ENCODE measurements around the gene PDGFC. TPM values are rescaled to one million over a fixed set of nuclear protein-coding genes. Genes with fewer than 3 reads are reported as not detected.

The PDGFC gene
- polyA plus RNA-seq, 1 donor (not counting 4 experiments of a cell fraction or from before 2014, with no cell fraction given) = 29.7 TPM

DNA sequence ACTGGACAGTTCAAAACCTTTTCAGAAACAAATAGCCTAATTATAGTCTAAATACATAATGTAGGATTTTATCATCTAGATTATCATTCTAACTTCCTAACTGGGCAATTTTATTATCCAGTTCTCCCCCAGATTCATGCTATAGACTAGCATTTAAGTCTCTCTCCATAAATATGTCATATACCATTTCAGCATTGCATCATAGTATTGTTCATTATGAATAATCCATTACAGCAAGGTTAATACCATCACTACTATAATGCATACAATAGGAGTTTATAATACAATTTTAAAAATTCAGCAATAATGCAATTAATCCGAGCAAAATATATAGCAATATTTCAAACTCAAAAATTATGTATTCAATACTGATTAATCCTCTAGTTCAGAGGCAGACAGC, 77.4 kb downstream of the PDGFC start:
- Histone ChIP-seq H3K4me3 (ENCODE audit: control insufficient read depth in 2 of 3, extremely low read depth in 1 of 3, insufficient read depth in 2 of 3, low read depth in 1 of 3, low read length in 3 of 3) (no peak overlapping the region), H3K79me2 (ENCODE audit: control insufficient read depth, insufficient read depth, low read length) (peaks cover 35% of the 10 kb centered on the region), H3K36me3 (ENCODE audit: control insufficient read depth in 2 of 2, extremely low read depth in 1 of 2, insufficient read depth in 2 of 2, low read length in 2 of 2) (no peaks in the 10 kb centered on the region), H3K4me1 (ENCODE audit: control insufficient read depth, extremely low read depth, insufficient read depth, low read length) (peaks cover 18% of the 10 kb centered on the region), H3K4me2 (ENCODE audit: control insufficient read depth, extremely low read depth, insufficient read depth, low read depth, low read length) (no peak overlapping the region), H3K27ac (ENCODE audit: control insufficient read depth, insufficient read depth, low read length) (no peak overlapping the region), H2AFZ (ENCODE audit: control insufficient read depth, low read length) (no peak overlapping the region), H3K27me3 (ENCODE audit: control insufficient read depth, extremely low read depth, insufficient read depth, low read length) (no peaks in the 10 kb centered on the region), H3K9me3 (ENCODE audit: control insufficient read depth, low read depth, low read length) (no peaks in the 10 kb centered on the region), H4K20me1 (ENCODE audit: control insufficient read depth, extremely low read depth, insufficient read depth, low read length) (no peaks in the 10 kb centered on the region), H3K9me1 (ENCODE audit: control insufficient read depth, extremely low read depth, insufficient read depth, low read length) (no peaks in the 10 kb centered on the region), H3K9ac (ENCODE audit: control insufficient read depth, extremely low read depth, insufficient read depth, low read length) (no peak overlapping the region)
- dilution Hi-C loops (cut with MboI; ENCODE audit: extremely low pct_ligation_motif_present, low sequenced_read_pairs) = no loop called here
- no peak for DNase-seq (ENCODE audit: low read depth, low spot score)
- TF ChIP-seq, protein P1, sequence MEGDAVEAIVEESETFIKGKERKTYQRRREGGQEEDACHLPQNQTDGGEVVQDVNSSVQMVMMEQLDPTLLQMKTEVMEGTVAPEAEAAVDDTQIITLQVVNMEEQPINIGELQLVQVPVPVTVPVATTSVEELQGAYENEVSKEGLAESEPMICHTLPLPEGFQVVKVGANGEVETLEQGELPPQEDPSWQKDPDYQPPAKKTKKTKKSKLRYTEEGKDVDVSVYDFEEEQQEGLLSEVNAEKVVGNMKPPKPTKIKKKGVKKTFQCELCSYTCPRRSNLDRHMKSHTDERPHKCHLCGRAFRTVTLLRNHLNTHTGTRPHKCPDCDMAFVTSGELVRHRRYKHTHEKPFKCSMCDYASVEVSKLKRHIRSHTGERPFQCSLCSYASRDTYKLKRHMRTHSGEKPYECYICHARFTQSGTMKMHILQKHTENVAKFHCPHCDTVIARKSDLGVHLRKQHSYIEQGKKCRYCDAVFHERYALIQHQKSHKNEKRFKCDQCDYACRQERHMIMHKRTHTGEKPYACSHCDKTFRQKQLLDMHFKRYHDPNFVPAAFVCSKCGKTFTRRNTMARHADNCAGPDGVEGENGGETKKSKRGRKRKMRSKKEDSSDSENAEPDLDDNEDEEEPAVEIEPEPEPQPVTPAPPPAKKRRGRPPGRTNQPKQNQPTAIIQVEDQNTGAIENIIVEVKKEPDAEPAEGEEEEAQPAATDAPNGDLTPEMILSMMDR (optimal IDR thresholded peaks at IDR 0.05 in 1 of 3, IDR thresholded peaks at IDR 0.05 in 1 of 3, conservative IDR thresholded peaks at IDR 0.05 in 1 of 3; ENCODE audit: extremely low read depth in 1 of 3, insufficient read depth in 2 of 3, low read length in 3 of 3) = no peak
- FAIRE-seq = no peak

DNA sequence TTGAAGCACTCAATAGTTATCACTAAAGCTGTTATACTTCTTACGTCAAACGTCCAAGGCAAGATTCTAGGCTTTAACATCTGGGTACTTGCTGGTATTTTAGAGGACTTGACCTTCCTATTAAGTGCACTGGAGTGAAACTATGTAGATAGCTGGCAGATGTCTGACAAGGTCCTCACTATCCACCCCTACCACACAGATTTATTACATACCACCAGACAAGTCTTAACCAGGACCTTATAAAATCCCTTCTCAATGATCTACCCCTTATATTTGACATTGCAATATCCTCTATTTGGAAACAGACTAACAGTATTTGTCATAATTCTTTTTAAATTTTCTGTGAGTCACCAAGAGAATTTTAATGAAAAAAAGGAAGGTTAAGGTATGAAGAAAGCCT, 78.8 kb downstream of the PDGFC start:
- H2AFZ ChIP-seq (ENCODE audit: control insufficient read depth, low read length) = no peak overlapping the region
- no peak for FAIRE-seq
- H3K79me2 ChIP-seq (ENCODE audit: control insufficient read depth, insufficient read depth, low read length) = peaks cover 34% of the 10 kb centered on the region
- no peaks in the 10 kb centered on the region for H3K9me1 ChIP-seq (ENCODE audit: control insufficient read depth, extremely low read depth, insufficient read depth, low read length)
- H4K20me1 ChIP-seq (ENCODE audit: control insufficient read depth, extremely low read depth, insufficient read depth, low read length) = no peaks in the 10 kb centered on the region
- H3K27me3 ChIP-seq (ENCODE audit: control insufficient read depth, extremely low read depth, insufficient read depth, low read length) = no peaks in the 10 kb centered on the region
- H3K36me3 ChIP-seq (ENCODE audit: control insufficient read depth in 2 of 2, extremely low read depth in 1 of 2, insufficient read depth in 2 of 2, low read length in 2 of 2) = no peaks in the 10 kb centered on the region
- dilution Hi-C loops (cut with MboI; ENCODE audit: extremely low pct_ligation_motif_present, low sequenced_read_pairs) = no loop called here
- DNase-seq (ENCODE audit: low read depth, low spot score) = no peak
- TF ChIP-seq EZH2 (IDR thresholded peaks at IDR 0.05; ENCODE audit: low read length) = no peak
- TF ChIP-seq, protein P1 (optimal IDR thresholded peaks at IDR 0.05 in 1 of 3, IDR thresholded peaks at IDR 0.05 in 1 of 3, conservative IDR thresholded peaks at IDR 0.05 in 1 of 3; ENCODE audit: extremely low read depth in 1 of 3, insufficient read depth in 2 of 3, low read length in 3 of 3) = no peak
- H3K9me3 ChIP-seq (ENCODE audit: control insufficient read depth, low read depth, low read length) = no peaks in the 10 kb centered on the region
- no peak overlapping the region for H3K9ac ChIP-seq (ENCODE audit: control insufficient read depth, extremely low read depth, insufficient read depth, low read length)
- no peak overlapping the region for H3K27ac ChIP-seq (ENCODE audit: control insufficient read depth, insufficient read depth, low read length)
- peaks cover 23% of the 10 kb centered on the region for H3K4me1 ChIP-seq (ENCODE audit: control insufficient read depth, extremely low read depth, insufficient read depth, low read length)
- H3K4me2 ChIP-seq (ENCODE audit: control insufficient read depth, extremely low read depth, insufficient read depth, low read depth, low read length) = no peak overlapping the region
- no peak overlapping the region for H3K4me3 ChIP-seq (ENCODE audit: control insufficient read depth in 2 of 3, extremely low read depth in 1 of 3, insufficient read depth in 2 of 3, low read depth in 1 of 3, low read length in 3 of 3)

Data from keratinocyte (primary cell).